Neural progenitor cell (in vitro differentiated cells): Measurements from ENCODE around the gene GABRB1.

Source experiments
- EZH2 ChIP-seq: fragments of 200-600 bp; sonication (generic); IDR thresholded peaks from 2 replicates; pipeline ENCODE4 v1.6.1; 2017; ENCODE audit warnings: antibody characterized with exemption, mild to moderate bottlenecking, moderate library complexity
- EZH2phosphoT487 ChIP-seq: fragments of 200-600 bp; sonication (generic); IDR thresholded peaks from 2 replicates; pipeline ENCODE4 v1.6.1; 2017; ENCODE audit warnings: antibody characterized with exemption
- TF ChIP-seq, protein P1 (sequence below): fragments of 200-600 bp; sonication (generic); IDR thresholded peaks from 2 replicates; pipeline ENCODE4 v1.5.1; 2017; ENCODE audit warnings: antibody characterized with exemption, mild to moderate bottlenecking

DNA sequence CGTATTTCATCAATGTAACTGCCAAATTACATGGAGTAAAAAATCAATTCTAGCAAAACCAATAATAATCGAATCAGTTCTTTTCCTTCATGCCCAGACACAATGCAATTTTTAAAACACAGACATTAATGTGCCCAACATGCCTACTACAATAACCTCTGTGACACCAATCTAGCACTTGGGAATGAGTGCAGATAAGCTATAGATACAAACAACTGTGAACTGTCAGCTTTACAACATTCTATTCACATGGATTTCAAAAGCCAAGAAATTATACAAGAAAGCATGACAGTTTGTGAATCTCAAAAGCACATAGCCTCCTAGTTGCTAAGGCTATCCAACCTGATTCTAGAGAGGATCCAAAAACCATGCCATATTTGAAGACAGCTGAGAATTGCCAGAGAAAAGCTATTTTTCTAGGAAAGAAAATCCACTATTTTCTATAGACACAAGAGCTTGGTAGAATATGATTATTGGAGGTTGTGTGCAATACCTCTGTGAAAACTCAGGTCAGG, 351.5 kb downstream of the GABRB1 start:
- no peak for TF ChIP-seq EZH2phosphoT487
- TF ChIP-seq, protein P1, sequence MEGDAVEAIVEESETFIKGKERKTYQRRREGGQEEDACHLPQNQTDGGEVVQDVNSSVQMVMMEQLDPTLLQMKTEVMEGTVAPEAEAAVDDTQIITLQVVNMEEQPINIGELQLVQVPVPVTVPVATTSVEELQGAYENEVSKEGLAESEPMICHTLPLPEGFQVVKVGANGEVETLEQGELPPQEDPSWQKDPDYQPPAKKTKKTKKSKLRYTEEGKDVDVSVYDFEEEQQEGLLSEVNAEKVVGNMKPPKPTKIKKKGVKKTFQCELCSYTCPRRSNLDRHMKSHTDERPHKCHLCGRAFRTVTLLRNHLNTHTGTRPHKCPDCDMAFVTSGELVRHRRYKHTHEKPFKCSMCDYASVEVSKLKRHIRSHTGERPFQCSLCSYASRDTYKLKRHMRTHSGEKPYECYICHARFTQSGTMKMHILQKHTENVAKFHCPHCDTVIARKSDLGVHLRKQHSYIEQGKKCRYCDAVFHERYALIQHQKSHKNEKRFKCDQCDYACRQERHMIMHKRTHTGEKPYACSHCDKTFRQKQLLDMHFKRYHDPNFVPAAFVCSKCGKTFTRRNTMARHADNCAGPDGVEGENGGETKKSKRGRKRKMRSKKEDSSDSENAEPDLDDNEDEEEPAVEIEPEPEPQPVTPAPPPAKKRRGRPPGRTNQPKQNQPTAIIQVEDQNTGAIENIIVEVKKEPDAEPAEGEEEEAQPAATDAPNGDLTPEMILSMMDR = no peak
- no peak for TF ChIP-seq EZH2
